GM19351 (cell line): Measurements from ENCODE around the gene KLHL6.
"Not testable (repeated sequence)": the region's sequence is repeated elsewhere in the genome, so short reads cannot be mapped to it uniquely, and the experiment has no call there.

Experiments
- ATAC-seq: cut with Tn5 transposase; IDR thresholded peaks from one replicate; pipeline ENCODE4 v1.9.1; 2021; ENCODE audit warnings: mild to moderate bottlenecking, moderate library complexity; ENCODE audit not compliant: unreplicated experiment

The KLHL6 gene

GRCh38 chr3:183532620-183533411 is 22.7 kb downstream of the KLHL6 start:
- ATAC-seq, result no peak

GRCh38 chr3:183529717-183530116 is 25.8 kb downstream of the KLHL6 start:
- ATAC-seq, result no peak

- ATAC-seq, result no peak
Observed at GRCh38 chr3:183529185-183529584, 26.3 kb downstream of the KLHL6 start.

GRCh38 chr3:183528758-183529157 is 26.7 kb downstream of the KLHL6 start:
- ATAC-seq, result not testable (repeated sequence)

- peak; percentile 79 for ATAC-seq
Observed at GRCh38 chr3:183527428-183528379, 27.8 kb downstream of the KLHL6 start.

- ATAC-seq, result no peak
Observed at GRCh38 chr3:183526838-183527427, 28.6 kb downstream of the KLHL6 start.

- no peak for ATAC-seq
Observed at GRCh38 chr3:183524476-183524875, 31.0 kb downstream of the KLHL6 start.

GRCh38 chr3:183520741-183521556 is 34.6 kb downstream of the KLHL6 start:
- not testable (repeated sequence) for ATAC-seq

GRCh38 chr3:183520295-183520694 is 35.2 kb downstream of the KLHL6 start:
- ATAC-seq, result not testable (repeated sequence)

- no peak for ATAC-seq
Observed at GRCh38 chr3:183519891-183520290, 35.6 kb downstream of the KLHL6 start.

GRCh38 chr3:183518491-183519251 is 36.8 kb downstream of the KLHL6 start:
- no peak for ATAC-seq

GRCh38 chr3:183517607-183518006 is 37.9 kb downstream of the KLHL6 start:
- ATAC-seq, result no peak

GRCh38 chr3:183515968-183516851 is 39.3 kb downstream of the KLHL6 start:
- ATAC-seq, result peak; percentile 74

GRCh38 chr3:183514021-183514420 is 41.5 kb downstream of the KLHL6 start:
- no peak for ATAC-seq

GRCh38 chr3:183513046-183513706 is 42.3 kb downstream of the KLHL6 start:
- ATAC-seq, result no peak

- peak; percentile 49 for ATAC-seq
Observed at GRCh38 chr3:183511286-183512131, 44.0 kb downstream of the KLHL6 start.

- ATAC-seq, result no peak
Observed at GRCh38 chr3:183508821-183509220, 46.7 kb downstream of the KLHL6 start.
